Pancreas (tissue), 10 donors: ENCODE data around the gene WT1. TPM values are rescaled to one million over a fixed set of nuclear protein-coding genes. Genes with fewer than 3 reads are reported as not detected.

Experiments used
- ATAC-seq, 4 donors: fragments of 200-7000 bp; cut with Tn5 transposase; one replicate each; pipeline versions ENCODE4 v1.8.0 to v1.9.1; 2020; ENCODE audit warnings: mild to moderate bottlenecking in 4 of 4, moderate library complexity in 4 of 4
- DNase-seq, 6 donors: peaks; one replicate each; pipeline ENCODE4 v3.0.0-alpha.2; 2020
- FAIRE-seq: peaks from 2 replicates; lab custom pipeline; 2012; peaks lifted over from hg19 to GRCh38; lab: Jason Lieb, UNC
- H3K27ac ChIP-seq, 4 donors: fragments of 200-600 bp; sonication (generic); 1 replicate in 3 of 4; 2 replicates in 1 of 4; pipeline versions ENCODE4 v1.5.0 to v1.8.0; 2020
- H3K27me3 ChIP-seq, 4 donors: fragments of 200-600 bp; one replicate each; pipeline ENCODE4 v1.8.0; 2021
- H3K36me3 ChIP-seq, 3 donors: fragments of 200-600 bp; sonication (generic) in 1 of 3; one replicate each; pipeline versions ENCODE4 v1.5.0 to v1.8.0; 2020 to 2021
- H3K4me1 ChIP-seq, 3 donors: fragments of 200-600 bp; one replicate each; pipeline ENCODE4 v1.8.0; 2021
- H3K4me3 ChIP-seq, 4 donors: fragments of 200-600 bp; sonication (generic) in 2 of 4; one replicate each; pipeline versions ENCODE4 v1.5.0 to v1.8.0; 2020 to 2021
- H3K9me3 ChIP-seq, 4 donors: fragments of 200-600 bp; one replicate each; pipeline ENCODE4 v1.8.0; 2021
- CTCF ChIP-seq, 4 donors: fragments of 200-600 bp; sonication (generic) in 3 of 4; IDR thresholded peaks; one replicate each; pipeline versions ENCODE4 v1.5.0 to v1.8.0; 2021; ENCODE audit warnings: antibody characterized with exemption in 4 of 4
- WGBS, 2 donors: extraction: QIAGEN DNeasy Blood & Tissue Kit; methylation state at CpG; one replicate each; pipeline ENCODE4 v1.1.7; 2013; 5-methylcytosine and 5-hydroxymethylcytosine counted together
- intact Hi-C, 3 donors: fragments of 100-400 bp; cut with DNase I; formaldehyde crosslinking; loops; one replicate each; pipeline versions ENCODE4 v1.11.1 to v1.14.2; 2022
- polyA plus RNA-seq, 2 donors: library from polyadenylated mRNA; stranded (reverse); fragments of 200-250 nt; gene quantifications; one replicate each; pipeline ENCODE4 v1.2.3, GENCODE V29; 2013
- total RNA-seq, 6 donors: library from RNA; stranded (reverse); fragmentation: NEBNext Ultra II Directional in 4 of 6; extraction: Animal tissue kit (Norgen Biotek cat#: 25700) in 4 of 6; gene quantifications; one replicate each; pipeline versions ENCODE4 v1.2.1 to v1.2.4, GENCODE V29; 2021 to 2023
- donor health status: healthy with polysubstance abuse.
- donor health status: DM: no; HTN: no; CAD: no; lungs with moderate emphysema.
- donor health status: DM: no; HTN: no; CAD: no.
- donor health status: control.
- donor health status: control.
- donor health status: Bipolar disorder and iron deficiency.
- donor health status: DM: yes; HTN: yes; CAD: no.
- donor health status: DM: no; HTN: no; CAD: no.
- donor health status: DM: no; HTN: no; CAD: no.
- donor health status: DM: yes; HTN: yes; CAD: no.

Gene WT1
- total and polyA plus RNA-seq, 8 donors, result 0.08 to 1.9 (median 0.53) TPM; not detected in 1

DNA sequence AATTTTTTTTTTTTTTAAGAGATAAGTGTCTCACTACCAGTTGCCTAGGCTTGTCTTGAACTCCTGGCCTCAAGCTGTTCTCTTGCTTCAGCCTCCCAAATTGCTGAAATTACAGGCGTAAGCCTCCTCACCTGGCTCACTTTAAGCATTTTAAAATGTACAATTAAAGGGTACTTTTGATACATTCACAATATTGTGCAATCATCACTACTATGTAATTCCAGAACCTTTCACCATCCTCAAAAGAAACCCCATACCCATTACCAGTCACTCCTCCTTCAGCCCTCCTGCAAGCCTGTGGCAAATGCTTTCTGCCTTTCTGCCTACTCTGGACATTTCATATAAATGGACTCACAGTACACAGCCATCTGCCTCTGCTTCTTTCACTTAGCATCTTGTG, 34.5 kb upstream of the WT1 start:
- WGBS, 2 donors, result 96 to 100% methylated on average over 1 of the region's 1 CpG
- no peaks in the 10 kb centered on the region for H3K4me1 ChIP-seq
- DNase-seq (no peak), FAIRE-seq (no peak), ATAC-seq (no peak)
- H3K36me3 ChIP-seq, result no peaks in the 10 kb centered on the region
- no peak overlapping the region for H3K4me3 ChIP-seq
- intact Hi-C loops, result loop anchor here in 1 of 3 donors (10.0 kb wide), 1 partner anchor 55 kb away; no protein-coding TSS in a partner anchor
- H3K9me3 ChIP-seq, result no peaks in the 10 kb centered on the region
- H3K27ac ChIP-seq, result no peak overlapping the region
- no peak for TF ChIP-seq CTCF (IDR thresholded peaks at IDR 0.05)
- H3K27me3 ChIP-seq, result no peaks in the 10 kb centered on the region

GRCh38 chr11:32466279-32466915, 31.1 kb upstream of the WT1 start:
- DNase-seq (no peak), ATAC-seq (no peak), FAIRE-seq (no peak)
- Histone ChIP-seq H3K9me3 (no peaks in the 10 kb centered on the region), H3K4me1 (no peaks in the 10 kb centered on the region), H3K27ac (no peak overlapping the region), H3K27me3 (no peaks in the 10 kb centered on the region), H3K36me3 (no peaks in the 10 kb centered on the region), H3K4me3 (no peak overlapping the region)
- intact Hi-C loops, result no loop called here
- WGBS, 2 donors, result 48 to 52% methylated on average over 5 of the region's 5 CpGs
- TF ChIP-seq CTCF (IDR thresholded peaks at IDR 0.05), result no peak

DNA sequence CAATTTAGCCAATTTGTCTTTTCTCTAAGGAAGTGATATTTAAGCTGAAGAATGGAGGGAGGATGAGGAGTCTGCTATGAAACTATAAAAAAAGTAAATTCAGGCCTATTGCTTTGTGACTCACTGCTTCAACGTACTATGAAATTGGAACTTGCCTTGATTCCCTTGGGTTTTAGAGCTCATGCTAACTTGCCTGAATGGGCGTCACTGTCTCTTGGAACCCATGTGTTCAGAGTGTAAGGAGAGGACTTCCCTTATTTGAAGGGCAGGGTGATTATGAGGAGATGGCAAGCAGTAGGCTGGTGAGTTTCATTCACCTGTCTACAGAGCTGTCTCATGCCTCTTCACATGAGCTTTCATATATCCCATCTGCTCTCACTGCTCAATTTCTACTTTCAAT, 28.7 kb upstream of the WT1 start:
- no peak for DNase-seq
- no peak for ATAC-seq
- H3K27ac ChIP-seq, result no peak overlapping the region
- no peaks in the 10 kb centered on the region for H3K4me1 ChIP-seq
- 72 to 82% methylated on average over 2 of the region's 2 CpGs for WGBS, 2 donors
- no peak for TF ChIP-seq CTCF (IDR thresholded peaks at IDR 0.05)
- FAIRE-seq, result no peak
- H3K4me3 ChIP-seq, result no peak overlapping the region
- intact Hi-C loops, result no loop called here
- H3K36me3 ChIP-seq, result no peaks in the 10 kb centered on the region
- no peaks in the 10 kb centered on the region for H3K27me3 ChIP-seq
- H3K9me3 ChIP-seq, result no peaks in the 10 kb centered on the region

DNA sequence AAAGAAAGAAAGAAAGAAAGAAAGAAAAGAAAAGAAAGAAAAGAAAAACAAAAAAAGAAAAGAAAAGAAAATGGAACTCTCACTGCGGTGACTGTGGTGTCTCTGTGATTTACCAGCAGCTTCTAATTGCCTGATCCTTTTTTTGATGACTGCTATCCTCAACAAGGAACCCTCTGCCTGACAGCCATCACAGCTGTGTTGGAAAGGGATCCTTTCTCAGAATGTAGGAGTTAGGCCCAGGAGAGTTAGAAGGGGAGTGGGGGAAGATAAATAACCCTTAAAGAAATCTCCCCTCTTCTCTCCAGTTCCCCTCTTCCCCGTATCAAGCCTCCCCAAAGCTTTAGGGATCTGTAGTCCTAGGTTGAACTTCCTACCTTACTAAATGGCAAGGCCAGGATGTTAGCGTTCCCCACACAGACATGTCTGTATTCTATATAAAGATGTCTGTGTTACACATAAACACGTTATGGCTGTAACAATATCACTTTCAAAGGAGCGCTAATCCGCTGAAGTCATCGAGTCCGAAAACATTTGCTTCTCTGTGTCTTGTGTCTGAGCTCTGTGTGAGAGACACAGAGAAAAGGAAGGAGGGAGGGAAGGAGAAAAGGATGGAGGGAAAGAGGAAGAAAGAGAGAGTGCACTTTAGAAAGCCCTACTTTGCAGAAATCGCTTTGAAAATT, 26.8 kb upstream of the WT1 start:
- no peak for DNase-seq
- H3K27ac ChIP-seq, result no peak overlapping the region
- no peaks in the 10 kb centered on the region for H3K4me1 ChIP-seq
- H3K4me3 ChIP-seq, result no peak overlapping the region
- no peaks in the 10 kb centered on the region for H3K36me3 ChIP-seq
- no peak for ATAC-seq
- TF ChIP-seq CTCF (IDR thresholded peaks at IDR 0.05), result no peak
- 73 to 76% methylated on average over 9 of the region's 9 CpGs for WGBS, 2 donors
- no peaks in the 10 kb centered on the region for H3K9me3 ChIP-seq
- no peaks in the 10 kb centered on the region for H3K27me3 ChIP-seq
- FAIRE-seq, result no peak
- intact Hi-C loops, result no loop called here

DNA sequence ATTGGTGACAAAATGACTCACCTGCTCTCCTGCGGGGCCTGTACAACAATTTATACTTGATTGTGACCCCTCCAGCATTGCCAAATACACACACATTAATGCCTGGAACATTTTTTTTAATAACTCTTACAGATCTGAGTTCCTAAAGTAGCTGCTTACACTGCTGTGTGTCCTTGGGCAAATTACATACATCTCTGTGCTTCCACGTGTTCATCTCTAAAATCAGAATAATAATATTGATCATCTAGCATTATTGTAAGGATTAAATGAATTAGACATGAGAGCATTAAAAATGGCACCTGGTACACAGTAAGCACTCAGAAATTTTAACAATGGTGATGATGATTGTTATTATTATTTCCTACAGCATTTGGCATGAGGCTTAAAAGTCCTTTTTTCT, 21.5 kb upstream of the WT1 start:
- Histone ChIP-seq H3K27ac (no peak overlapping the region), H3K36me3 (no peaks in the 10 kb centered on the region), H3K9me3 (no peaks in the 10 kb centered on the region), H3K4me1 (no peaks in the 10 kb centered on the region), H3K27me3 (no peaks in the 10 kb centered on the region), H3K4me3 (no peak overlapping the region)
- ATAC-seq (no peak), DNase-seq (no peak), FAIRE-seq (no peak)
- 75 to 78% methylated on average over 2 of the region's 2 CpGs for WGBS, 2 donors
- TF ChIP-seq CTCF (IDR thresholded peaks at IDR 0.05), result no peak
- intact Hi-C loops, result no loop called here
